AML-193 (cell line): ENCODE results near the gene VCP.

Experiments
- DNase-seq, 2 experiments: peaks; one replicate each; lab custom pipeline; 2025; lab: John Stamatoyannopoulos, UW

Gene VCP

GRCh38 chr9:35072461-35073278 lies at the start of gene VCP:
VCP (minus strand) TSS chr9:35072625; CDS start chr9:35072353, 272 bp downstream.
- peak; percentile 94 to 97 for DNase-seq

- DNase-seq = peak; percentile 77 to 85
These were observed 44.6 kb upstream of the VCP start for GRCh38 chr9:35116898-35117551.

- no peak for DNase-seq
These were observed 44.1 kb upstream of the VCP start for GRCh38 chr9:35116539-35116897.

DNA sequence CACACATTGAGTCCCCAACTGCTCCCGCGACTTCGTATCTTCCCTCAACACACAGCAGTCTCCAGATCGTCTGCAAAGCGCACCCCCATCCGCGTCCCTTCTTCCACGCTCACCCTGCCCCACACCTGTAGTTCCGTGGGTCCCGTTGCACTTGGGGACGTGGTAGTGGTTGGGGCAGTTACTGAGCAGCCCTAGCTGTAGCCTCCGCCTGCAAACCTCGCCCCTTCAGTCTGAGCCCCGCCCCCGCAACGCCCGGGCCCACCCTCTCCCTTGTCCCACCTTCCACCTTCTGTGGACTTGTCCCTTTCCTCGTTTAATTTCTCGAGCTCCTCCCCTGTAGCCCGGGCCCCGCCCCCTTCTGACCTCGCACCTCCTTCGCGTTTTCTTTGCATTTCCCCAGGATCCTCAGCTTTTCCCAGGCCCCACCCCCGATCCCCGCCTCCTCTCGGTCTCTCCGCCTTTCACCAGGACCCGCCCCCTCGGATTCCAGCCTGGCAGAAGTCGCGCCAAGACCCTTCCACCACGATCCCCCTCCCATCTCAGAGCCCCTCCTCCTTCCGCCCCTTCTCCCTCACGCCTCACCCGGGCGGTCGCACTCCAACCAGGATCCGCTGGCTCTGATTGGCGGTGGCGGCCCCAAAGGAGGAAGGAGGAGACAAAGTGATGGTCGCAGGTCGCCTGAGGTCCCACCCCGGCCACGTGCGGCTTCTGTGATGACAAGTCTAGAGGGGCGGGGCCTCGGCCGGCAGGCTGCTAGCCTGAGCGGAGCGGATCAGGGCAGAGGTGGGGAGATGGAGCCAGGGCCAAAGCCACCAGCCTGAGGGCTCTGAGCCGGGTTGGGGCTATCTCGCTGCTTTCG lies 43.5 kb upstream of the VCP start, which contains the start of gene ATOSB:
ATOSB (minus strand) TSS at position 183 of the 859 bp plus-strand sequence. CDS start 7,588 bp downstream, outside the sequence.
- DNase-seq = peak; percentile 91 to 94

- peak; percentile 86 to 88 for DNase-seq
These were observed 42.6 kb upstream of the VCP start for GRCh38 chr9:35114840-35115628.

GRCh38 chr9:35114113-35114839 lies 41.9 kb upstream of the VCP start:
- DNase-seq = peak; percentile 84 to 85

DNA sequence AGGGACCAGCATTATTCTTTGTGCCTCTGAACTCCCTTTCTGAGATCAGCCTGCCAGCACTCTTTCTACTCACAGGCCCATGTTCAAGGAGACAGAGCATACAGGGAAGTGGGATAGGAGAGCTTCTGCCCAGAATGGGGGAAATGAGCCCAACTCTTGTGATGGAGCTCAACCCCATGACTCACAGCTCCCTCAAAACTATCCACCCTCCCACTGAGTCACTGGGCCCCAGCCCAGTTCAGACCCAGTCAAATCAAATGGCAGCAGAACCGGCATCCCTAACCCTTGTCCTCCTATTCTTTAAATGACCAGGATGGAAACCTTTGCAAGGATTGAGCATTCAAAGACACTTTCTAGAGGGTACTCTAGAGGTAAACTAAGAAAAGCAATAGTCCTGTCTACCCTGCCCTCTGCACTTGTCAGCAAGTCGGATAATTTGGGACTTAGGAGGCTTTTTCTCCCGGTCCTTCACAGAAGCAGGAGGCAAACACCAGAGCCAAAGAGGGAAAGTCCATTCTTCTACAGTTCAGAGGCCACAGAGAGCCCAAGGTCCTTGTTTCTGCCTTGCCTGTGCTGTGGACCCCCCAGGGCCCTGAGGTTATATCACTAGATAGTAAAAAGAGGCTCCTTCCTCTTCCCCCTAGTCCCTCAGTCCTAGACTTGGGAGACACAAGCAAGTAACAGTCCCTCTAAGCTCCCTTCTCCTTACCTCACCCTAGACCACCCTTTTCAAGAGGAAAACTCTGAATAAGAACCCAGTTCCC lies 40.0 kb upstream of the VCP start:
- DNase-seq = no peak

DNA sequence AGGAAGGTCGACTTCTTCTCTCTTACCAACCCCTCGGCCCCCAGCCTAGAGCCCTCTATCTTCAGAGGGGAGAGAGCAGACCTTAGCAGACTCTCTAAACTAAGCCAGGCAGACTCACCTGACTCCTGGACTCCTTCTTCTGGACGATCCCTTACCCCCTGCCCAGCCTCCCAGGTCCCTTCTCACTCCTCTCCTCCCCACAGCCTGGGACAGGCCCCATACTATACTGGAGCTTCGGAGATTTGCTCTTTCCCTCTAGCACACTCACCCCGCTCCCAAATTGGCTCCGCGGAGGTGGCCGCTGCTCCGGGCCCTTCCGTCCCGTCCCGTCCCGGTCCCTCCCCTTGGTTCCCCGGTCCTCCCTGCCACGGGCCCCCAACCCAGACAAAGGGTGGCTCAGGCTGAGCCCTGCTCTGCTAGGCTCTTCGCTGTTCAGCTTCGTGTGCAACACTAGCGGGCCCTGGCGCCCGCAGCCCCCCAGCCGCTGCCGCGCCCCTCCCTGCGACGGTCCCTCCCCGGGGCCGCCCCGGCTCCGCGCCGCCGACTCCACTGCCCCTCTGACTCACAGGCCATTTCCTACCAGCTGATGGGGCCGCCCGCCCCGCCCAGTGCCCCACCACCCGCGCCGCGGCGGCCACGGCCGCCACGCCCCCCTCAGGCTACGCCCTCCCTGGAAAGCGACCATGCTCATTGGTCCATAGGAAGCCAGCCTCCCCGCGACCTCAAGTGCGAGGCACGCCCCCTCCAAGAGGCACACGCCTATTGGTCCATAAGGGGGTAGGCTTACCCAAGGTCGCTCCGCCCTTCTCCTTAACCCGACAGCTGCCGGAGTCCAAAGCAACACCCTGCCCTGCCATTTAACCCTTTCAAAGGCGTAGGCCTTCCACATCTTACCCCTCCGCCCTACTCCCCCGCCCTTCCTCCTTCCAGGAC lies 38.8 kb upstream of the VCP start:
- peak; percentile 87 to 94 for DNase-seq

- DNase-seq = no peak
These were observed 37.9 kb upstream of the VCP start for GRCh38 chr9:35110327-35110761.

GRCh38 chr9:35108946-35109575 lies 36.6 kb upstream of the VCP start:
- DNase-seq = no peak

GRCh38 chr9:35108461-35108860 lies 36.0 kb upstream of the VCP start:
- no peak for DNase-seq

GRCh38 chr9:35107297-35108290 lies 35.2 kb upstream of the VCP start:
- no peak for DNase-seq

- DNase-seq = no peak
These were observed 33.9 kb upstream of the VCP start for GRCh38 chr9:35106343-35106730.

DNA sequence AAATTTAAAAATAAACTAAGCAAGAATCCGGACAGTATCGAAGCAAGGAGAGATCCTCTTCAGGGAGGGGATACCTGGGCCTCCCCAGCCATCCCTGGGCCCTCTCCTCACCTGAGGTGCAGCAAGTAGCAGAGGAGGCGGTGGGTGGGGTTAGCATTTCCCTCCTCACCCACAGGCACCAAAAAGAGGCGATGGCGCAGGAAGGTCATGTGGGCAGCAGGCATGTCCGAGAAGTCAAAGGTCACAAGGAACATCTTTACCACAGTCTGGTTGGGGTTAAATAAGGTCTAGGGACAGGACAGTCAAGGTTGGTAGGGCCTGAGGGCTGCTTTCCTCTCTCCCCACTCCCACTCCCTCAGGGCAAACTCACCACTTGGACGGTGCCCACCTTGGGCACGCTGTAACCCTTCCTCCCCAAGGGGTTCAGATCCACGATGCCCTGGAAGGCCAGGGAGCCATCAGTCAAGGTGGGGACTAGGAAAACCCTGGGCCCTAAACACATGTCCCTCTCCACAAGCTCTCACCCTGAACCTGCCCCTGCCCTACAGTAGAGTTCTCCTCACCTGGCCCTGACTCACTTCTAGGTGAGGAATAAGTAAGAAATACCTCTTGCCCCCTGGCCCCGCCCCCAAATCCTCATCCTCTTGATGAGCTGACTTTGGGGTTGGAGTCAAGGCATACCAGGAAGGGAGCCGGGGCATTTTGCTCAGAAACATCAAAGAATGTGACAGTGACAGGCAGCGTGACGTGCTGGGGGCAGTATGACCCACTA lies 33.3 kb upstream of the VCP start:
- DNase-seq = no peak

DNA sequence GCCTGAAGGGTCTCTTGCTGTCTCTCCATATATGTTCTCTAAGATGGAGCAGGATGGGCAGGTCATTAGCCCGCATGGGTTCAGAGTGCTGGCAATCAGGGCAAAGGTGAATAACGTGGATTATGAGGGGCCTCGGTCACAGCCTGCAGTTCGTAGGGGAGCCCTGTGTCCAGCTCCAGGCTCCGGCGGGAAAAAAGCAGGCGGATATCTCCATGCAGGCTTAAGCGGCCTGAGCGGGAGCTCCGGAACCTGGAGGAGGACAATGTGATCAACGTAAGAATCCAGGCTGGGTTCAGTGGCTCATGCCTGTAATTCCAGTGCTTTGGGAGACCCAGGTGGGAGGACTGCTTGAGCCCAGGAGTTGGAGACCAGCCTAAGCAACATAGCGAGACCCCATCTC lies 32.7 kb upstream of the VCP start:
- no peak for DNase-seq

DNA sequence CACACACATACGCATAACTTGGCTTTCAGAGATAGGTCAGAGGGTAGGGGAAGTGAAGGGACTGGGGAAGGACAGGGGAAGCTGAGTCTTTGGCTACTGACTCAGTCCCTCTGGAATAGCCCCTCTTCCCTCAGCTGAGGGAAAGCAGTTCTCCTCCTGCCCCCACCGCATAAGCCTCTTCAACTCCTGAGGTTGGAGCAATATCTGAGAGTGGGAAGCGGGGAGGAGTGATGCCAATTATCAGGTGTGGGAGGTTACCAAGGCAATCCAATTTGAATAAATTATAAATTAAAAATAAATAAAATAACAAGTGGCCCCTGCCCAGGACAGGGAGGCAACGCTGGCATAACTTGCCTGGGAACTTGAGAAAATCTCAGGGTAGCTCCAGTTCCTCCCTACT lies 32.2 kb upstream of the VCP start:
- no peak for DNase-seq
